SU-DHL-6 (cell line): ENCODE results near the gene CORO6.
A peak's percentile ranks its signal among the peaks of the same experiment; 100 is the strongest.

Source experiments
- H2AFZ ChIP-seq: fragments of 200-600 bp; sonication (generic); 2 replicates; pipeline ENCODE4 v1.6.1; 2014; ENCODE audit warnings: low read depth, mild to moderate bottlenecking, moderate library complexity, mixed read lengths, antibody characterized with exemption, low read length; ENCODE audit not compliant: severe bottlenecking
- H3F3A ChIP-seq: fragments of 200-600 bp; shearing (Covaris generic); 2 replicates; pipeline ENCODE4 v1.6.0; 2016; ENCODE audit warnings: antibody characterized with exemption, mild to moderate bottlenecking; ENCODE audit not compliant: insufficient read depth
- H3K27ac ChIP-seq: fragments of 200-600 bp; sonication (generic); 2 replicates; pipeline ENCODE4 v1.5.1; 2016; ENCODE audit warnings: low read depth, mild to moderate bottlenecking, low read length, moderate library complexity, mixed read lengths
- H3K27me3 ChIP-seq: fragments of 200-600 bp; sonication (generic), shearing (Covaris generic); 2 replicates; pipeline ENCODE4 v1.6.0; 2014; ENCODE audit warnings: mild to moderate bottlenecking, low read length
- H3K36me3 ChIP-seq: fragments of 200-600 bp; sonication (generic); 2 replicates; pipeline ENCODE4 v1.6.1; 2014; ENCODE audit warnings: mild to moderate bottlenecking, low read length, mixed read lengths
- H3K4me2 ChIP-seq: fragments of 300-600, 200-600 bp; shearing (Covaris generic), sonication (generic); 2 replicates; pipeline ENCODE4 v1.6.0; 2014; ENCODE audit warnings: low read length, low read depth, mild to moderate bottlenecking; ENCODE audit not compliant: poor library complexity, severe bottlenecking
- H3K4me3 ChIP-seq: fragments of 200-600 bp; sonication (generic); 2 replicates; pipeline ENCODE4 v1.5.1; 2014; ENCODE audit warnings: antibody characterized with exemption, low read length, mild to moderate bottlenecking, mixed read lengths; ENCODE audit not compliant: insufficient read depth, poor library complexity, severe bottlenecking
- H3K79me2 ChIP-seq: fragments of 200-600 bp; sonication (generic); 2 replicates; pipeline ENCODE4 v1.6.1; 2014; ENCODE audit warnings: mild to moderate bottlenecking, low read length, moderate library complexity; ENCODE audit not compliant: insufficient read depth
- H3K9ac ChIP-seq: fragments of 200-600 bp; sonication (generic); 2 replicates; pipeline ENCODE4 v1.7.0; 2014; ENCODE audit warnings: mild to moderate bottlenecking, low read length
- H3K9me2 ChIP-seq: fragments of 200-600 bp; sonication (generic); replicated peaks from 2 replicates; pipeline ENCODE4 v1.6.1; 2014; ENCODE audit warnings: low read length; ENCODE audit not compliant: insufficient read depth
- H3K9me3 ChIP-seq: fragments of 200-600 bp; sonication (generic); 2 replicates; pipeline ENCODE4 v1.6.1; 2014; ENCODE audit warnings: low read length, mixed read lengths; ENCODE audit not compliant: insufficient read depth
- H4K20me1 ChIP-seq: fragments of 200-600 bp; sonication (generic); 2 replicates; pipeline ENCODE4 v1.6.1; 2014; ENCODE audit warnings: low read depth, mild to moderate bottlenecking, antibody characterized with exemption, low read length, moderate library complexity, mixed read lengths
- EZH2phosphoT487 ChIP-seq: fragments of 200-600 bp; sonication (generic), shearing (Covaris generic); conservative IDR thresholded peaks from 2 replicates; pipeline ENCODE4 v1.6.1; 2018; ENCODE audit warnings: mild to moderate bottlenecking, antibody characterized with exemption, low read length, moderate library complexity, mixed read lengths
- TF ChIP-seq, protein P1 (sequence below): fragments of 200-600 bp; sonication (generic); IDR thresholded peaks from one replicate; pipeline ENCODE4 v1.5.1; 2017; ENCODE audit warnings: antibody characterized with exemption, mild to moderate bottlenecking, low read length, moderate library complexity; ENCODE audit not compliant: insufficient read depth, poor library complexity, severe bottlenecking

Gene CORO6

DNA sequence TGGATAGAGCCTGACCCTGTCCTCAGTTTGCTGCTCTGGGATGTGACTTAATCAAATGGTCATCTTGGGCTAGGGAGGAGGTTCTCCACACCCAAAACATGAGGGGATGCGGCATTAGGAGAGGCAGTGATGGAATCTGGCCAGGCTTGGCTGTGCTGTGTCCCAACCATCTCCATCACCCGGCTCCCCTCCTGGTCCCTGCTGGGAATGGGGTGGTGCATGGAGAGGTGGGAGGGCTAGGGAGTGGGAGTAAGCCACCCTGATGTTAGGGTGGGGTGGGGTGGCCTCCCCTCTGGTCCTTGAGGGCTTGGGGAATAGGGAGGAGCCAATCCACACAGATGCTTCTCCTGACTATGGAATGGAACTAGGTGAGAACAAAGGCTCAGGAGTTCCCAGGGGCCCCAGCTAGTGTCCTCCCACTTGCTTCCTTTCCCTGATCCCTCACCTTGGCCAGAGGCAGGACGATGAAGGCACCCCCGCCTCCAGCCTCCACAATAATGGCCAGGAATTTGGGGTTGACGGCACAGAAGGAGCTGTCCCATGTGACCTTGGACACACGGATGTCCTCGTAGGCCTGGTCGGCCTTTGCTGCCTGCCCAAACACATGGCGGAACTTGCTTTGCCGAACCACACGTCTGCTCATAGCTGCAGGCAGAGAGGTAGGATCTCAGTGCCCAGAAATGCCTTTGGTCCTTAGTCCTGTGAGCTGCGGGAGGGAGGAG lies 1.8 kb downstream of the CORO6 start:
- Histone ChIP-seq H3K79me2 (no peaks in the 10 kb centered on the region), H3F3A (peaks cover 12% of the 10 kb centered on the region; the same call in 1 of the 2 replicates), H3K27me3 (no peaks in the 10 kb centered on the region), H3K9me3 (no peaks in the 10 kb centered on the region), H4K20me1 (no peaks in the 10 kb centered on the region), H2AFZ (no peak overlapping the region), H3K9me2 (no peaks in the 10 kb centered on the region), H3K4me3 (no peak overlapping the region), H3K36me3 (no peaks in the 10 kb centered on the region), H3K4me2 (no peak overlapping the region), H3K27ac (no peak overlapping the region), H3K9ac (no peak overlapping the region)
- TF ChIP-seq EZH2phosphoT487, result no peak
- TF ChIP-seq, protein P1, sequence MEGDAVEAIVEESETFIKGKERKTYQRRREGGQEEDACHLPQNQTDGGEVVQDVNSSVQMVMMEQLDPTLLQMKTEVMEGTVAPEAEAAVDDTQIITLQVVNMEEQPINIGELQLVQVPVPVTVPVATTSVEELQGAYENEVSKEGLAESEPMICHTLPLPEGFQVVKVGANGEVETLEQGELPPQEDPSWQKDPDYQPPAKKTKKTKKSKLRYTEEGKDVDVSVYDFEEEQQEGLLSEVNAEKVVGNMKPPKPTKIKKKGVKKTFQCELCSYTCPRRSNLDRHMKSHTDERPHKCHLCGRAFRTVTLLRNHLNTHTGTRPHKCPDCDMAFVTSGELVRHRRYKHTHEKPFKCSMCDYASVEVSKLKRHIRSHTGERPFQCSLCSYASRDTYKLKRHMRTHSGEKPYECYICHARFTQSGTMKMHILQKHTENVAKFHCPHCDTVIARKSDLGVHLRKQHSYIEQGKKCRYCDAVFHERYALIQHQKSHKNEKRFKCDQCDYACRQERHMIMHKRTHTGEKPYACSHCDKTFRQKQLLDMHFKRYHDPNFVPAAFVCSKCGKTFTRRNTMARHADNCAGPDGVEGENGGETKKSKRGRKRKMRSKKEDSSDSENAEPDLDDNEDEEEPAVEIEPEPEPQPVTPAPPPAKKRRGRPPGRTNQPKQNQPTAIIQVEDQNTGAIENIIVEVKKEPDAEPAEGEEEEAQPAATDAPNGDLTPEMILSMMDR, result no peak

GRCh38 chr17:29620271-29620670 lies 2.4 kb downstream of the CORO6 start:
- Histone ChIP-seq H3K79me2 (no peaks in the 10 kb centered on the region), H3K36me3 (no peaks in the 10 kb centered on the region), H3K4me2 (no peak overlapping the region), H3K4me3 (no peak overlapping the region), H3K9me3 (no peaks in the 10 kb centered on the region), H4K20me1 (no peaks in the 10 kb centered on the region), H3K9ac (no peak overlapping the region), H2AFZ (no peak overlapping the region), H3K9me2 (no peaks in the 10 kb centered on the region), H3K27me3 (no peaks in the 10 kb centered on the region), H3K27ac (no peak overlapping the region), H3F3A (peaks cover 10% of the 10 kb centered on the region; the same call in 1 of the 2 replicates)
- TF ChIP-seq, protein P1, result no peak
- no peak for TF ChIP-seq EZH2phosphoT487

- Histone ChIP-seq H3K4me2 (no peak overlapping the region), H3K9ac (no peak overlapping the region), H3K27ac (no peak overlapping the region), H3F3A (peaks cover 7% of the 10 kb centered on the region; the same call in 1 of the 2 replicates), H3K9me3 (no peaks in the 10 kb centered on the region), H3K36me3 (no peaks in the 10 kb centered on the region), H3K9me2 (no peaks in the 10 kb centered on the region), H3K27me3 (no peaks in the 10 kb centered on the region), H4K20me1 (no peaks in the 10 kb centered on the region), H2AFZ (no peak overlapping the region), H3K79me2 (no peaks in the 10 kb centered on the region), H3K4me3 (no peak overlapping the region)
- TF ChIP-seq, protein P1, result peak; percentile 34
- no peak for TF ChIP-seq EZH2phosphoT487
Measured at GRCh38 chr17:29619251-29619650, 3.5 kb downstream of the CORO6 start.
